HG02623 (cell line): ENCODE measurements around the gene RGS7.
"Not testable (repeated sequence)": the region's sequence is repeated elsewhere in the genome, so short reads cannot be mapped to it uniquely, and the experiment has no call there.

Experiments used
- ATAC-seq: cut with Tn5 transposase; IDR thresholded peaks from one replicate; pipeline ENCODE4 v1.9.1; 2021; ENCODE audit warnings: moderate library complexity; ENCODE audit not compliant: unreplicated experiment

RGS7 gene

GRCh38 chr1:241217516-241217915 is 139.5 kb downstream of the RGS7 start:
- no peak for ATAC-seq

GRCh38 chr1:241215683-241216082 is 141.3 kb downstream of the RGS7 start:
- ATAC-seq: no peak

GRCh38 chr1:241215203-241215602 is 141.8 kb downstream of the RGS7 start:
- no peak for ATAC-seq

GRCh38 chr1:241213139-241213538 is 143.9 kb downstream of the RGS7 start:
- no peak for ATAC-seq

GRCh38 chr1:241212628-241213027 is 144.4 kb downstream of the RGS7 start:
- ATAC-seq: no peak

- ATAC-seq: no peak
Measured at GRCh38 chr1:241208910-241209379, 148.1 kb downstream of the RGS7 start.

GRCh38 chr1:241203817-241204216 is 153.2 kb downstream of the RGS7 start:
- no peak for ATAC-seq

- ATAC-seq: no peak
Measured at GRCh38 chr1:241202401-241202800, 154.6 kb downstream of the RGS7 start.

- no peak for ATAC-seq
Measured at GRCh38 chr1:241186716-241187115, 170.3 kb downstream of the RGS7 start.

- ATAC-seq: no peak
Measured at GRCh38 chr1:241181971-241182370, 175.0 kb downstream of the RGS7 start.

GRCh38 chr1:241181471-241181870 is 175.5 kb downstream of the RGS7 start:
- ATAC-seq: no peak

GRCh38 chr1:241180569-241180968 is 176.4 kb downstream of the RGS7 start:
- ATAC-seq: no peak

GRCh38 chr1:241177660-241178059 is 179.3 kb downstream of the RGS7 start:
- ATAC-seq: no peak

- no peak for ATAC-seq
Measured at GRCh38 chr1:241172486-241172885, 184.5 kb downstream of the RGS7 start.

- ATAC-seq: no peak
Measured at GRCh38 chr1:241171991-241172390, 185.0 kb downstream of the RGS7 start.

GRCh38 chr1:241167121-241167630 is 189.8 kb downstream of the RGS7 start:
- no peak for ATAC-seq

GRCh38 chr1:241166625-241167024 is 190.4 kb downstream of the RGS7 start:
- no peak for ATAC-seq

GRCh38 chr1:241165256-241165655 is 191.7 kb downstream of the RGS7 start:
- not testable (repeated sequence) for ATAC-seq

- no peak for ATAC-seq
Measured at GRCh38 chr1:241163363-241163762, 193.6 kb downstream of the RGS7 start.

- ATAC-seq: no peak
Measured at GRCh38 chr1:241161188-241161689, 195.8 kb downstream of the RGS7 start.

GRCh38 chr1:241157435-241157834 is 199.6 kb downstream of the RGS7 start:
- no peak for ATAC-seq

- ATAC-seq: no peak
Measured at GRCh38 chr1:241156231-241156965, 200.6 kb downstream of the RGS7 start.

GRCh38 chr1:241145881-241146280 is 211.1 kb downstream of the RGS7 start:
- ATAC-seq: no peak
